ENCODE results near the gene GOLGA8N. TPM values are rescaled to one million over a fixed set of nuclear protein-coding genes. Genes with fewer than 3 reads are reported as not detected.

GOLGA8N gene

DNA sequence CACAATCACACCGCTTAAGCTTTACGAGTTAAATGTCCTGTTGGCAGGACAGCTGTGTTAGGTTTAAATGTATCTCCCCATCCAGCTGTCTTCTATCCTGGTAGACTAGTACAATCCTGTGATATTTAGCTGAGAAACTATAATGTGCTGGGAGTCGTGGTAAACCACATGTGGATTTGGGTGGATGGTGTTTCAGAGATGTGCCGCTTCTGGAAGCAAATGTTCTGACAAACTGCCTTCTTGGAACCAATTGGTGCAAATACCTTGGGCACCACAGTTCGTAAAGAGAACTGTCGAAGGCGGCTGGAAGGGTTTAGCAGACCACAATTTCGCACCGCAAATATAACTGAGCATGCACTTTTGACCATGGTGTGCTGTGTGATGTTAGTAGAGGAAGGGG, 63.2 kb downstream of the GOLGA8N start:
- Histone ChIP-seq H3K27me3 (ENCODE audit: control insufficient read depth in 3 of 3, insufficient read depth in 3 of 3, low read depth in 1 of 3, low read length in 3 of 3) (no peaks in the 10 kb centered on the region), H2BK15ac (ENCODE audit: low read length) (no peak overlapping the region), H3K4me2 (ENCODE audit: insufficient read depth, low read length, poor library complexity, severe bottlenecking) (no peak overlapping the region), H3K23ac (ENCODE audit: low read depth, low read length, poor library complexity) (no peak overlapping the region), H3K4ac (ENCODE audit: low read length) (no peak overlapping the region), H3K14ac (ENCODE audit: low read length) (no peak overlapping the region), H2BK5ac (ENCODE audit: low read length) (no peak overlapping the region), H3K79me1 (ENCODE audit: low read depth, low read length) (peaks cover 2% of the 10 kb centered on the region), H3K9ac (ENCODE audit: low read depth, low read length, poor library complexity) (no peak overlapping the region), H3K4me3 (ENCODE audit: low read length in 2 of 2) (no peak overlapping the region), H3K18ac (ENCODE audit: low read length) (no peak overlapping the region), H3K36me3 (replicated peaks in 1 of 2; ENCODE audit: control insufficient read depth in 2 of 2, insufficient read depth in 2 of 2, low read length in 2 of 2) (peaks cover 0 to 2% of the 10 kb centered on the region in 2 donors), H4K91ac (ENCODE audit: low read depth, low read length, poor library complexity) (no peak overlapping the region), H2BK12ac (ENCODE audit: low read length) (no peak overlapping the region), H2BK120ac (ENCODE audit: low read depth, low read length) (no peak overlapping the region), H2AFZ (ENCODE audit: low read length) (no peak overlapping the region), H4K8ac (ENCODE audit: low read depth, low read length) (no peak overlapping the region), H3K4me1 (ENCODE audit: control insufficient read depth in 2 of 2, insufficient read depth in 1 of 2, low read depth in 1 of 2, low read length in 2 of 2) (peaks cover 0 to 5% of the 10 kb centered on the region in 2 donors), H3K27ac (replicated peaks; ENCODE audit: low read length) (no peak overlapping the region), H2AK5ac (ENCODE audit: low read depth, low read length) (no peak overlapping the region), H3K9me3 (replicated peaks in 1 of 2; ENCODE audit: control insufficient read depth in 2 of 2, insufficient read depth in 1 of 2, low read depth in 1 of 2, low read length in 2 of 2) (no peaks in the 10 kb centered on the region)
- WGBS, 2 donors (ENCODE audit: extremely low coverage in 2 of 2, insufficient read length in 2 of 2, insufficient replicate concordance in 1 of 2): no CpG with 5 or more reads among the region's 9 CpGs
- no peak for DNase-seq (ENCODE audit: low spot score)

Small RNAs within 50 kb of the gene (small RNA-seq; reads per million reads assigned to genes)
- gene RN7SL286P (ENCODE audit: insufficient read depth): not detected
